ENCODE data around the gene BRI3.

Gene BRI3

DNA sequence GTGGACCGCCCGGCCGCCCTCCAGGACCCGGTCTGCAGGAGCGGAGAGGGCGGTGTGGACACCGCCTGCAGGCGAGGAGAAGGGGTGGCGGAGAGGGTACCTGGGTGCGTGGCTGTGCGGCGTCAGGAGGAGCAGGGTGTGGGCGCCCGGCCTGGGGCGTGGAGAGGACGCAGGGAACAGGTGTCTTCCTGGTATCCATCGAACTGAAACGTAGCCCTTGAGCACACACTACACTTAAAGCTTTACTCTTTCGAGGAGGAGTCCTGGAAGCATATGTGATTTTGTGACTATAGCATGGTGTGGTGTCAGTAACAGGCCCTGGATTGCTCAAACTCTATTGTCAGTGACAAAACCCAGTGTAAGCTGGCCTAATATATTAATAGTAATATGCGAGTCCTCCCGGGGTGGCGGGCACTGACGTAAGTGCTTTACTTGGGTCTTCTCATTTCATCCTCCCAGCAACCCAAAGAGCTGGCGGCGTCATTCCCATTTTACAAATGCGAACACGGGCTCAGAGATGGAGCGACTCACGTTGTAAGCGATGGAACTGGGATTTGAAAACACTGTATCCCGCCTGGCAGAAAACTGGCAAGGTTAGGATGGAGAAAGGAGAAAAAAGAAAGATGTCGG, 28.9 kb upstream of the BRI3 start:
- no peak for DNase-seq (ENCODE audit: low spot score)

DNA sequence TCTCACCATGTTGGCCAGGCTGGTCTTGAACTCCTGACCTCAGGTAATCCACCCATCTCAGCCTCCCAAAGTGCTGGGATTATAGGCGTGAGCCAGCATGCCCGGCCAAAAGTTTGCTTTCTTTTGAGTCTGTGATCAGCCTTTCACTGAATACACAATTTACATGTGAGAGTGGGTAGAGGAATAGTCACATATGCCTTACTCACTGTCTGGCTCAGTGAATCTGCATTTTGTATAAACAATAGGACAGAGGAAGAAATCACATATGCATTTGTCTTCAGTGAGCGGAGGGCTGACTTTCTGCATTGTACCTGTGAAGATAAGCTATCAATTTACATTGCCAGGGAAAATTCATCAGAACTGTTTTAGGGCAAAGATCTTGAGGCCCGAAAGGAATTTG, 27.0 kb upstream of the BRI3 start:
- DNase-seq (ENCODE audit: low spot score) = no peak

DNA sequence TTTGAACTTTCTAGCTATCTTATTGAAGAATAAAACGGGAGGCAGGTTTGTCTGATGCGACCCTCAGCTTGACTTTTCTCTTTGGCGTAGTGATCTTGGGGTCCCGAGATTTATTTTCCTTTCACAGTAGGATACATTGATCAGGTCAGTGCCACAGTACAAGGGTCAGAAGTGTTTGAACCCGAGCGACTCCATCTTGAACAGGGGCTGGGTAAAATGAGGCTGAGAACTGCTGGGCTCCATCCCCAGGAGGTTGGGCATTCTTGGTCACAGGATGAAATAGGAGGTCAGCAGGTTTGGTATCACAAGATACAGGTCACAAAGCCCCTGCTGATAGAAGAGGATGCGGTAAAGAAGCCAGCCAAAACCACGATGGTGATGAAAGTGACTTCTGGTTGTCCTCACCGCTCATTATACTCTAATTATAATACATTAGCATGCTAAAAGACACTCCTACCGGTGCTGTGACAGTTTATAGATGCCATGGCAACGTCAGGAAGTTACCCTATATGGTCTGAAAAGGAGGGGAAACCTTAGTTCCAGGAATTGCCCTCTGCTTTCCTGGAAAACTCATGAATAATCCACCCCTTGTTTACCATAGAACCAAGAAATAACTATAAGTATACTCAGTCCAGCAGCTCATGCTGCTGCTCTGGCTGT, 26.4 kb upstream of the BRI3 start:
- DNase-seq (ENCODE audit: low spot score) = no peak

DNA sequence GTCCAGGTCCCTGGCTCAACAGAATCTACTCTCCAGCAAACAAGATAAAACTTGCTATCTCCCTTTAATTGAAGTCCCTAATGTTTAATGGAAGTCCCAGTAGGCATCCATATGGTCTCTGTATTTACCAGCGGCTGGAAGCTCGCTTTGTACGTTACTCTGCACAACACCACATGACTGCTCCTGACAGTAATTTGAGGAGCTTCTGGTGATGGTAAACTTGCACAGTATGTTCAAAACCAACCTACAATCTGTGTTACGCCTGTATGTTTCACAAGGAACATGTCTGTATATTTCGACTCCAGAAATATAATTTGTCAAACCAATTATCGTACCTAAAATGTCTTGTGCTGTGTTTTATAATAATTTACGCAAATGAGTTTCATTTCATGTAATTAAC, 25.1 kb upstream of the BRI3 start:
- DNase-seq (ENCODE audit: low spot score) = no peak

DNA sequence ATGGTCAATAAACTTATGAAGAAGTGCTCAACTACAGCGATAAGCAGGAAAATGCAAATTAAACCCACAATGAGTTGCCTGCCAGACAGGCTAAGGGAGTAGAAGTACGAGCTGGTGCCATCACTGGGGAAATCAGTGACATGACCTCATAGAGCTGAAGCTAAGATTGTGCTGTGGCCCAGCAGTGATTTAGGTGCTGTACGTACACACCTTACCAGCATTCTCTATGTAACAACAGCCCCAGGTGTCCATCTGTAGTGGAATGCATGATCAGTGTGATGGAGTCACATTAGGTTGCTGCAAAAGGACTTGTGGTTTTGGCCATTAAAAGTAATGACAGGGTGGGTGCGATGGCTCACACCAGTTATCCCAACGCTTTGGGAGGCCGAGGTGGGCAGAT, 23.8 kb upstream of the BRI3 start:
- no peak for DNase-seq (ENCODE audit: low spot score)

DNA sequence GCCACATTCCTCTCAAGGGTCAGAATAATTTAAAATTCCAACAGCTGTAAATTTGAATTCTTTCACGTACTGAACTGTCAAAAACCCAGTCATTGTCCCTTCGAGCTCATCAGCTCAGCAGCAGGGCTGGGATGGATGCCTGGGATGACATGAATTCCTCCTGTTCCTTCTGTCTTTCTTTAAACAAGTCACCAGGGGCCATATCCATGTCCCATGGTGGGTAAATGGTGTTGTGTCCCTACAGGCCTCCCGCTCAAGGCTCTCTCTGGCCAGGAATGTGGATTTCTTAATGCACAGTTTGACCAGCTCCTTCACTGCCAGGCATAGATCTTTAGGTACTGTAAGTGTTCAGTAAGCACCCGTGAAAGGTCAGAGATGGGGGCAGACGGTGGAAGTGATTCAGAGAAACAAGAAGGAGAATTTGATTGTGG, 15.6 kb upstream of the BRI3 start:
- no peak for DNase-seq (ENCODE audit: low spot score)

DNA sequence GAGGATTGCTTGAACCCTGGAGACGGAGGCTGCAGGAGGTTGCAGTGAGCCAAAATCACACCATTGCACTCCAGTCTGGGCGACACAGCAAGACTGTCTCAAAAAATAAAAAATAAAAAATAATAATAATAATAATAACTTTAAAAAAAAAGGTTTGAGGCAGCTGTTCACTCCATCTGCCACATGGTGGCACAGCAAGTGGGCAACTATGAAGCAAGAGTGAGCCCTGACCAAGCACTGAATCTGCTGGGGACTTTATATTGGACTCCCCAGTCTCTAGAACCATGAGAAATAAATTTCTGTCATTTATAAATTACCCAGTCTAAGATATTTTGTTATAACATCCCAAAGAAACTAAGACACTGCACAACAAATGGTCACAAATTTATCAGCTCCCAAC, 14.6 kb upstream of the BRI3 start:
- no peak for DNase-seq (ENCODE audit: low spot score)

DNA sequence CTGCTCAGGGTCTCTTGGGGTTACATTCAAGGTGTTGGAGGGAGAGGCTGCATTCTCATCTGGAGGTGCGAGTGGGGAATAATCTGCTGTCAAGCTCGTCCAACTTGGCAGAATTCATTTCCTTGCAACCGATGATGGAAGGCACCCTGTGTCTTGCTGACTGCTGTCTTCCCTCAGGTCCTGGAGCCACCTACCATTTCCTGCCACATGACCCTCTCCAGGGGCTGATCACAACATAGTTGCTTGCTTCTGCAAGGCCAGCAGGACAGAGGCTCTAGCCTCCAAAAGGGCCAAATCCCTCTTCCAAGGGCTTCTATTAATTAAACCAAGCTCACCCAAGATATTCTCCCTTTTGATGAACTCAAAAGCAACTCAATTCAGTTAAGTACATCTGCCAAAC, 14.2 kb upstream of the BRI3 start:
- no peak for DNase-seq (ENCODE audit: low spot score)

DNA sequence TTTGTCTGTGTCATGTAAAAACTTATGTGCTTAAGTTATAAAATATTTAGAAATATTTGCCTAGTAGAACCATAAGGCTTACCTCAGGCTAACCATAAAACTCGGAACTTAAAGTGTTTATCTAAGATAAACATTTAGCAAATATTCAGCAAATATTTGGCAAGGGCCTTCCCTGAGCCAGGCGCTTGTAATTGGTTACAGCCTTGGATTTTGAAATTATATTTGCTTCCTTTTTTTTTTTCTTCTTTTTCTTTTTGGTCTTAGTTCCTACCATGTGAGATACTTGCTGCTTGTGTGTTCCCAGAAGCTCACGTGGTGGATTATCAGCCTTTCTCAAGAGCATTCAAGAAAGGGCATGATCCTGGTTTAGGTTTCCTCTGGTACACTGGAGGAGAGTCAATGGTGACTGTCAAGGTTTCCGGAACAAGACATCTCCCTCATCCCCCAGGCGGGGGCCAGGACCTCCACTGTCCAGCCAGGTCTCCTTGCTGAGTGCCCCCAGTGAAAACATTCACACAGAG, 5.2 kb upstream of the BRI3 start:
- no peak for DNase-seq (ENCODE audit: low spot score)

DNA sequence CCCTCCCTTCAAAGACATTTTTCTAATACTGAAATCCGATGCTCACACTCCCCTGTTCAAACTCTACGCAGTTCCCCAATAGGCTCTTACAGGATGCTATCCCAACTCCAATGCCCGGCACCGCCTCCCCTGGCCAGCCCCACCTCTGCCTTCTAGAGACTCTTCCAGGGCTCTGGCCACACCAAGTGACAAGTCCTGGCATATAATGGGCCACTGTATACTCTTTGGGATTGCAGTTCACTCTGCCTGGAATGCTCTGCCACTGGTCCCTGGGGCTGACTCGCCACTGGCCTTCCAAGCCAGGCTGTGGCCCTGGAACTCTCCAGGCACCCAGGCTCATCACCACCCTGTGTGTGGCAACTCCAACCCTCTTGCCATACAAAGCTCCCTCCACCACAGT, 3.1 kb upstream of the BRI3 start:
- DNase-seq (ENCODE audit: low spot score) = no peak

DNA sequence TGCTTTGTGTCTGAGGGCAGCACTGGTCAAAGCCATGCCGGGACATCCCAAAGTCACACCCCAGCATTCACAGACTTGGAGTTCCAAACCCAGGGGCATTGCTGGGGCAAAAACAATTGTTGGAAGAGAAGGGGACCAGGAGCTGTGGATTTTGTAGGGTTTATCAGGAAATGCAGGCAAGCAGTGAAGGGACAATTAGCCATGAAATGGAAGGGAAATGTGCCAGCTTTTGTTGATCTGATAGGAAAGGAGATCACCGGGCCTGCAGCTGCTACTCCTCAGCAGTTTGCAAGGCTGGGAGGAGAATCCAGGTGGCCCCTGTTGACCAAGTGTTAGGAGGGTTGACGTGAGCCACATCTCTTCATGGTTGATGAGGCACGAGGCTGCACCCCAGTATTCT, 2.5 kb upstream of the BRI3 start:
- DNase-seq (ENCODE audit: low spot score) = no peak

DNA sequence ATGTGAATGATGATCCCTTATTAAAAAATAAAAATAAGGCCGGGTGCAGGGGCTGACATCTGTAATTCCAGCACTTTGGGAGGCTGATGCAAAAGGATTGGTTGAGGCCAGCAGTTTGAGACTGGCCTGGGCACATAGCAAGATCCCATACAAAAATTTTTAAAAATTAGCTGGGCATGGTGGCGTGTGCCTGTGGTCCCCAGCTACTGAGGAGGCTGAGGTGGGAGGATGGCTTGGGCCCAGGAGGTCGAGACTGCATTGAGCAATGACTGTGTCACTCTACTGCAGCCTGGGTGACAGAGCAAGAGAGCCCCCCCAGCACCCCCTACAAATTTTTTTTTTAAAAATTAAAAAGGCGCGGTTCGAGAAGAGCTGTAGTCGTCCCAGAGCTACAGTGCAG, 1.2 kb upstream of the BRI3 start:
- no peak for DNase-seq (ENCODE audit: low spot score)

DNA sequence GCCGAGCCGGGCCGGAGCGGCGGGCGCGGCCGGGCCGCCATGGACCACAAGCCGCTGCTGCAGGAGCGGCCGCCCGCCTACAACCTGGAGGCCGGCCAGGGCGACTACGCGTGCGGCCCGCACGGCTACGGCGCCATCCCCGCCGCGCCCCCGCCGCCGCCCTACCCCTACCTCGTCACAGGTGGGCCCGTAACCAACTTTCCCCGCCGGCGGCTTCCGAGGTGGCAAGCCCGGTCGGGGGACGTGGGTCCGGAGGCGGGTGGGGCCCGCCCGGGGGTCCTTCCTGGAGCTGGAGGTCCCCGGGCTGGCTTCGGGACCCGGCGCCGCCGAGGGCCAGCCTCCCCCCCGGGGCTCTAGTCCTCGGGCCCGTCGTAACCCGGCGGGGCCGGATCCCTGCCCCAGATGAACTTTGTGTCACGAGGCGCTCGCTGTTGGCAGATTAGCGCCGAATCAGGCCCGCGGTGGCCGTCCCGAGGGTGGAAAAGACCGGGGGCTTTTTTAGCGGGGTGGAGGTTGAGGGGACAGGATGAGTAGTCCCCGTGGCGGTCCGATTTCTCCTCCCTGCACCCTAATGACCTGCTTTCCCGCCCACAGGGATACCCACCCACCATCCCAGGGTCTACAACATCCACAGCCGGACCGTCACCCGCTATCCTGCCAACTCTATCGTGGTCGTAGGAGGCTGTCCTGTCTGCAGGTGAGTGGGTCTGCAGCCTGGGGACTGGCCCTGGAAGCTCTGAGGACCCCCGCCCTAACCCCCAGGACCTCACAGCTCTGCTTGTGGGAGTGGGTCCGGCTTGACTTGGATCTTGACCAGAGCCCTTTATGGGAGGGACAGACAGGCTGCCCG, 496 bp downstream of the BRI3 start:
- DNase-seq (ENCODE audit: low spot score) = no peak

DNA sequence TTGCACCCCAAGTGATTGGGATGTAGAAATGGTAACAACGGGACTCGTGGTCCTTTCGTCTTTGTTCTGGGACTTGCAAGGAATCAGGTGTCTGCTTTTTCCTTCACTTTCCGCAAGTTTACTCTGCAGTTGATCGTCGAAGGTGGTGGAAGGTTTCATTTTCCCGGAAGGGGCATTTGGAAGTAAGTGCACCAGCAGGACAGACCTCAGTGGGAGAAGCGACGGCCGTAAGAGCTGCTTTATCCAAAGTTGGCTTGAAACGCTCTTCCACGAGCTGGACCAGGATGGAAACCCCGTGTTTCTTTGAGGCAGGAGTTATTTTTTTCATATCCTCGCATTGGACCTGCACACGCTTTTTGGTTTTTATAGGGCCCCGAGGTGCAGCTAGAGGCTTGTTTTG, 1.2 kb downstream of the BRI3 start:
- no peak for DNase-seq (ENCODE audit: low spot score)

DNA sequence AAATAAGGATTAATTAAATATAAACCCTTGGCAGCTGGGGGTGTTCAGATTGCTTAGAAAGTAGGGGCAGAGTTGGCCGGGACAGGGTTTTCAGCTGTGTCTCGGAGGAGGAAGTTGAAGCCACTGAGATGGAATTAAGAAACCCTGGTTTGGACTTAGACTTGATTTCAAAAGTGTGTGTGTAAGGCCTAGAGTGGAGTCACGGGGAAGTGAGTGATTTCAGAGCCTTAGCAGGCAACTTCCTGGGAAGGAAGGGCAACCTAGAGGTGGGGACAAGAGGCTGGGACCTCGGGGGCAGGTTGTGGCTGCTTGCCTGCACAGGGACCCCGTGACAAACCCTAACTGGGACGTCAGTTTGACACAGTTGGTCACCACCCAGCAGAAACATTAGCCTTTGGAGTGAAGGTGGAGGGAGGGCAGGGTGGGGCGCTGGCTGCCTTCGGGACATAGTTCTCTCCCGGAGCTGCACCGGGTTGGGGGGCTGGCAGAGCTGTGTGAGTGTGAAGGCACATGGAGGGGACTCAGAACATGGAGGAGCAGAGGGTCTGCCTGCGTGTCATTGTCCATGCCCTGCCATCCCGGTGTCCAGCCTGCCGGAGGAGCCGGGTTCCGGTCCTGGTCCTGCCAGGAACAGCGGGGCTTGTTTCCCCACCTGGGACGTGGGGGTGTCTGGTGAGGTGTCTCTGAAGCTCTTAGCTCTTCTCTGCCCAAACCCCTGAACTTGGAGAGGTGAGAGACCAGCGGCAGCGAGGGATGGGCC, 1.8 kb downstream of the BRI3 start:
- DNase-seq (ENCODE audit: low spot score) = no peak

DNA sequence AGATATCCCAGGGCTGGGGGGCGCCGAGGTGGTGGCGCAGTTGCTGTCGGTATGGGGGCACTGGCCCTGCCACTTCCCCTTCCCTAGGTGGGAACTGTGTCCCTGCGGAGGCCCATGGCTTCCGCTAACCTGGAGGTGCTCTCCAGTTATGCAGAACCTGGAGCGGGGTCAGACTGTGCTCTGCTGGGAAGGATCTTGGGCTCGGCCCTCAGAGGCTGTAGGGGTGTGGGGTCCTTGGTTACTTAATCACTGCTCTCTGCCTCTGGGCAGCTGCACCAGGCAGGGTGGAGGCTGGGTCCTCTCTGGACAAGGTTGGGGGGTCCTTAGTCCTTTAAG, 2.4 kb downstream of the BRI3 start:
- no peak for DNase-seq (ENCODE audit: low spot score)

DNA sequence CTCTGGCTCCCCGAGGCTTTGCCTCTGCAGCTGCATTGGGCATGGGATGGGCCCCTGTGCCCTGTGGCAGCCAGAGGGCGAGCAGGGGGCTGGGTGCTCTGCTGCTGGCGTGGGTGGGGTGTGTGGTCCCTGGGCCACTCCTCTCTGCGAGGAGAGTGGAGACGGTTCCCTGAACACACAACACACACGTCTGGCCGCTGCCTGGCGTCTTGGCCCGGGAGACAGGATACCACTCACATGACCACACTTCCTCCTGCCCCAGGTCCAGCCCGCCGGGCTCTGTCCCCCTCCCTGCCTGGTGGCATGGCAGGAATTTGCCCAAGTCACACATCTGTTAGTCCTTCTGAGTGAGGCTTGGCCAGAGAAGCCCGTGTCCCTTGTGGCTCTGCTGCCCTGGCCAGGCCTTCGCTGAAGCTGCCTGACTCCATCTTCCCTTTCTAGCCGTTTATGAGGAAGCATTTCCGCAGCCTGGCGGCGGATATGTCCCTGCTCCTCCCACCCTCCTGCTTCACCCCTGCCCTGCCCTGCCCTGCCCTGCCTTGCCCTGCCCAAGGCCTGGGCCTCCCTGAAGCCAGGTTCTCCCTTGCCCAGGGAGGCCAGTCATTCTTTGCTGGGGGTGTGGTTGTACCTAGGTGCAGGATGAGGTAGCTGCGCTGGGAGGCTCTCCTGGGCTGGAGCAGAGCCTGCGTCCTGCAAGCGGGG, 3.0 kb downstream of the BRI3 start:
- DNase-seq (ENCODE audit: low spot score) = no peak

DNA sequence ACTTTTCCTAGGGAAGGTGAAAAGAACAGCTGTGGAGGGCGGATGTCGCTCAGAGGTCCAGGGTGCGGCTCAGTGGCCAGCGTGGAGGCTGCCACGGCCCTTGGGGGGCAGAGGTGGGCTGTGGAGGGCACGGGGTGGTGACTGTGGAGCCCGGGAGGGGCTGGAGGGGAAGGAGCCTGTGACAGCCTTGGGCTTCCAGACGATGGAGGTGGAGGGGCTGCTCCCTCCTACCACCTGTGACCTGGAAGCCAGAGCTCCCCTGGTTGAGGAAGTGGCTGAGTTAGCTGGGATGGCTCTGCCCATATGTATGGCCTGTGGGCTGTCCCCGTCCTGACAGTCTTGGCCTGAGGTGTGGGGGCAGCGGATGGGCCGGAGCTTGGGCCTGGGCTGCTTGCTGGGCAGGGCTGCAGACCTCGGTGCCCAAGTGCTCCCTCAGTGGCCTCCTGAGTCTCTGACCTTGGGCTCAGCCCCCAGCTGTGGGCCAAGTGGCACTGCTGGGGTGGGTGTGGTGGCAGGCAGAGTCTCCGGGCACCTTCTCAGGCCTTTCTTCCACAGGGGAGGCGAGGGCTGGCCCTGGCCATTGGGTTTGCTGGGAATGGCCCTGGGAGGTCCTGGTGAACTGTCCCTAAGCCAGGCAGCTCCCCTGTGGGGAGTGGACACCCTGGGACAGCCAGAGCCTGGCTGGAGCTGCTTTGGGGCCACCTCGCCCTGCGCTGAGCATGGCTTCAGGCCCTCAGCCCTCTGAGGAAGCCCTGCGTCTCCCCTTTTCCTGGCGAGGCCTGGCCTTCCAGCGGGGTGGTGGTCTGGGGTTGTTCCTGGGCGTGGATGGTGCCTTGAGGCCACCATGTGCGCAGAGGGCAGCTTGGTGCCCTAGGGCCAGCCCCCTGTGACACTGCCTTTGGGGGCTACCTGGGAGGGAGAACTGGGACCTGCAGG, 3.9 kb downstream of the BRI3 start:
- DNase-seq (ENCODE audit: low spot score) = no peak

DNA sequence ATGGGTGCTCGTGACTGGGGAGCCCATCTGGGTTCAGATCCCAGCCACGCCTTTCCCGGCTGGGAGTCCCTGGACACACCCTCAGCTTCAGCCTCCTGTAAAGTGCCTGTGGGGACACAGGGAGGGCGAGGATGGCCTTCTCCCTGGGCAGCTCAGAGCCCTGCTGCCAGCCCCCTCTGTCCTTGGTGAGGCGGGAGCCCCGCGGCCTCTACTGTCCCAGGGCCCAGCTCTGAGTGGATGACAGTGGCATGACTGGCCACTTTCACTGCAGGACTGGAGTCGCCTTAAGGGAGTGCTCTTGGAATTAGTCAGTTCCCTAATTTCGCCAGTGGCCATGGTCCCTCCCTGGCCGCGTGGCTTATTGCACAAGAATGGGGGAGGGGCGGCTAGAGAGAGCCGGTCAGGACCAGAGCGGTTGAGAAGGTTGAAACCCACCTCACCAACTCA, 4.6 kb downstream of the BRI3 start:
- DNase-seq (ENCODE audit: low spot score) = no peak

DNA sequence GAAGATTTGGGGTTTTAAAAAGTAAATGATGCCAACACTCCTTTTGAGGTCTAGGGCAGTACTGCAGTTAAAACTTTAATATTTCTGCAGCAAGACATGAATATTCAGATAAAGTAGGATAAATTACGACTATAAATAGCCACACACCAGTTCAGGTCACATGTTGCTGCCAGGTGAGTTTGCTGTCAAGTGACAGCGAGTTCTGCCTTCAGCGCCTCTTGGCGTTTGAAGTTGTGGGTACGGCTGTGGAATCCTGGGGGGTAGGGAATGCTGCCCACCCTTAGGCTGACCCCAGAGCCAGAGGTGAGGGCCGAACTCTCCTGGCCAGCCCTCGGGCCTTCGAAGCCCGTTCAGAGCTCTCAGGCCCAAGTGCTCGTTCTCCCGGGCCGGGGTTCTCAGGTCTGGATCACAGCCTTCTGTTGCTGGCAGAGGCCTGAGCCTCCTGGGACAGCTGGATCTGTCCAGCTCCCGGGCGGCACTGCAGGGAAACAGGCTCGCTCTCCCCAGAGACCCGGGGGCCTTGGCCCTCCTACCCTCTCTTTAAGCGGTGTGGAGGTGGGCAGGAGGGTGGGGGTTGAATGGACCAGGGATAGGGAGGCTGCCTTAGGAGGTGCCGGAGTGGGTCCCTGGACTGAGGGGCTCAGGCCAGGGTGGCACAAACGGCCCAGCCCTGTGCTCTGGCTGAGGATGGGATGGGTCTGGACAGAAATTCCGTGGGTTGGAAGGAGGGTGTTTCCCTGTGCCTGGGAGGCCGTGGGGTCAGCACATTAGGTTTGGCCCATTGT, 5.4 kb downstream of the BRI3 start:
- no peak for DNase-seq (ENCODE audit: low spot score)
